Measurements from ENCODE around the gene SLC4A11.
A peak's percentile ranks its signal among the peaks of the same experiment; 100 is the strongest.
"Not testable (repeated sequence)": the region's sequence is repeated elsewhere in the genome, so short reads cannot be mapped to it uniquely, and the experiment has no call there.

The SLC4A11 gene

DNA sequence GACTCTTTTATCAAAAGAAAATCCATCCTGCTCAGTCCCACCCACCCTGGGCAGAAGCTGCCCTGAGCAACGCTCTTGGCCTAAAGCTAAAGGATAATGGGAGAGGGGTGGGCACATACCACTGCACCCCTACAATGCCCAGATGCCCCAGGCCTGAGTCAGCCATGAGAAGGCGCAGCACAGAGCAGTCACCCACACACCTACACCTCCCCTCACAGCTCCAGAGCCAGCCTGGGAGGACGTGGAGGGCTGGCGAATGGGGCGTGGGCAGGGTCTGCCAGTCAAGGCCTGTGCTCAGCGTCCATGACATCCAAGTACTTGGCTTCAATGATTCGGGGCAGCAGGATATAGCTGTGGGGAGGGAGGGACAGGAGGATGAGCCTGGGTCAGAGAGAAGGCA, 11.5 kb downstream of the SLC4A11 start:
- DNase-seq = peak; percentile 12

DNA sequence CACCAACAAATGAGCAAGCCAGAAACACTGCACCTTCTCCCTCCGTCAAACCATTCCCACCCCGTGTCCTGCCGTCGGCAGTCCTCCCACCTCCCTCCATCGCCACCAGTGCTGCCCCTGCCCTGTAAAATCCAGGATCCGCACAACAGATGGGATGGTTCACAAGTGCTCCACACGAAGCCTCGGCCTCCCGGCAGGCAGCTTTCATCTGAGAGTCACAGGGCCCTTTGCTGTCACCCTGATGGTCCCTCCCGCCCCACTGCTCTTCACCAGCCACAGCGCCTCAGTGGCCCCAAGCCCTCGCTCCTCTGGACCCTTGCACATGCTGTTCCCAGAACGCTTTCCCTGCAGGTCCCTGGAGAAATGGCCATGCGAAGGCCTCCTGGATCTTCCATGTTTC, 12.1 kb downstream of the SLC4A11 start:
- DNase-seq = no peak

DNA sequence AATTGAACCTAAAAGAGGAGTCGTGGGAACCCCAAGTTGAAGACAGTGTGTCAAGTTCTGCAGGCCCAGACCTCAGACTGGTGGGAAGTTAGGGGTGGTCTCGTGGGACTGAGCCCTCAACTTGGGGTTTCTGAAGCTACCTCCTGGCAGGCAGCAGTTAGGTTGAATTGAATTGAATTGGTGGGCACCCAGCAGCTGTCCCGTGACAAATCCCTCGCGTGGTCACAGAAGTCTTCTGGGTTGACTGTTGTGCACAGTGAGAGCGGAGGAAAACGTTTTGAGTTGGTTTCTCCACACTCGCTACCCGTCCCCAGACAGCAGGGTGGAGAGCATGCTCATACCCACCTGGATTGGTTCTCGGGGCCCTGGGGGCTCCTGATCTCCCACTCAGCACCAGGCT, 12.9 kb downstream of the SLC4A11 start:
- DNase-seq = no peak

DNA sequence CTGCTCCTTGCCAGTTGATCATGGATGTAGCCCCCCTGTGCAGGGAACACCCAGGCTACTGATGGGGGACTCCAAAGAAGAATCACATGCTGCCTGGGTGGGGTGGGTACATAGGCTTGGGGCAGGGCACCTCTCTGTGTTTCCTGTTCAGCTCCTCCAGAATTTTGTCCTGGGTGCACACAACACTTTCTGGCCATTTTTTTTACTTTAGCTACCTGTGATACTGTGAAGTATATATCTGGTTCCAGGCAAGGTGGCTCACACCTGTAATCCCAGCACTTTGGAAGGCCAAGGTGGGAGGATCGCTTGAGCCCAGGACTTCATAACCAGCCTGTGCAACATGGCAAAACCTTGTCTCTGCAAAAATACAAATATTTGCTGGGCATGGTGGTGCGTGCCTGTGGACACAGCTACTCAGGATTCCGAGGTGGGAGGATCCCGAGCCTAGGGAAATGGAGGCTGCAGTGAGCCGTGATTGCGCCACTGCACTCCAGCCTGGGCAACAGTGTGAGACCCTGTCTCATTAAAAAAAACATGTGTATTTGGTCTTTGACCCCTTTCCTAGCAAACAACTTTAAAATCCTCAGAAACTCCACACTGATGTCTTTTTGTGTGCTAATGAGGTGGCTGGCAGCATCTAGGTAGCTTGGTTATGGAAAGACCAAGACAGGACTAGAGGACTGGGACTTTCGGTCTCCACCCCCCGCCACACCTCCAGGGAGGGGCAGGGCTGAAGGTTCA, 14.1 kb downstream of the SLC4A11 start:
- no peak for DNase-seq

DNA sequence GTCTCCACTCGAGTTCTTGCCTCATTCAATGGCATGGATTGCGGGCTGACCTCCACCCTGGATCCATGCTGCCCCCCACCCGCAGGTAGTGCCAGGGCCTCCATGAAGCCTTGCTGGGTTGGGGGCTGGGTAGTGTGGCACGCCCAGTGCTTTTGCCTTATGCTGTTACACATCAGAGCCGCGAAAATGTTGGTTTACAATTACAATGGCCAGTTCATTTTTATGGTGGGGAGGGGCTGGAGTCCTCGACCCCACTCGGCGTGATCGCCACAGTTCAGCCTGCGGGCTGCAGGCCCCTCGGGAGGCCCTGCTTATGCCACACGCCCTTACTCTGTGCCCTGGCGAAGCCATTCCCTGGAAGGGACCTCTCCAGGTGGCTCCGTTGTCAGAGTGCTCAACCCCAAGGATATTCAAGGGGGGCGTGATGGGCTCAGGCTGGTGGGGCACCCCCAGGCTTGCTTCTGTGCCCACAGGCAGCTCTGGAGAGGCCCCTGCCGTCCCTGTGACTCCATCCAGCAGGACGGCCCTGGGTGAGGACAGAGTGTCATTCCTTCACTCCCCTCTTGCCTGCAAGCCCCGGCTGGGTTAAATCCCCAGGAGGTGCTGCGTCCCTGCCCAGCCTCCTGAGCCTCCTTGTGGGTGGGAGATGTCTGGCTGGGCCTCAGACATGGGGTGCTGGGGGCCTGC, 14.9 kb downstream of the SLC4A11 start:
- no peak for DNase-seq

DNA sequence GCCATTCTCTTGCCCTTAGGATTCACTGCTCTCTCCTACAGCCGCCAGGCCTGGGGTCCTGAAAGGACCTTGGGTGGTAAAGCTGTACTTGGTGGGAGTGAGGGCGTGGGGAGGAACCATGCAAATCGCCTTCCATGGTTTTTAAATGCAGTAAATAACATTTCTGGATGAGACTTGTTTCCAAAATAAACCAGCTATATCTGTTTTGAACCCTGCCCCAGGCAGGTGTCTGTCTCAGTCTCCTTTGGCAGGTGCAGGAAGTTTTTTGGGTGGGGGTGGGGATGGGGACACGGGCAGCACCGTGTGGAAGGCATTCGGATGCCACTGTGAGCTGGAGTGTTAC, 15.4 kb downstream of the SLC4A11 start:
- DNase-seq = no peak

DNA sequence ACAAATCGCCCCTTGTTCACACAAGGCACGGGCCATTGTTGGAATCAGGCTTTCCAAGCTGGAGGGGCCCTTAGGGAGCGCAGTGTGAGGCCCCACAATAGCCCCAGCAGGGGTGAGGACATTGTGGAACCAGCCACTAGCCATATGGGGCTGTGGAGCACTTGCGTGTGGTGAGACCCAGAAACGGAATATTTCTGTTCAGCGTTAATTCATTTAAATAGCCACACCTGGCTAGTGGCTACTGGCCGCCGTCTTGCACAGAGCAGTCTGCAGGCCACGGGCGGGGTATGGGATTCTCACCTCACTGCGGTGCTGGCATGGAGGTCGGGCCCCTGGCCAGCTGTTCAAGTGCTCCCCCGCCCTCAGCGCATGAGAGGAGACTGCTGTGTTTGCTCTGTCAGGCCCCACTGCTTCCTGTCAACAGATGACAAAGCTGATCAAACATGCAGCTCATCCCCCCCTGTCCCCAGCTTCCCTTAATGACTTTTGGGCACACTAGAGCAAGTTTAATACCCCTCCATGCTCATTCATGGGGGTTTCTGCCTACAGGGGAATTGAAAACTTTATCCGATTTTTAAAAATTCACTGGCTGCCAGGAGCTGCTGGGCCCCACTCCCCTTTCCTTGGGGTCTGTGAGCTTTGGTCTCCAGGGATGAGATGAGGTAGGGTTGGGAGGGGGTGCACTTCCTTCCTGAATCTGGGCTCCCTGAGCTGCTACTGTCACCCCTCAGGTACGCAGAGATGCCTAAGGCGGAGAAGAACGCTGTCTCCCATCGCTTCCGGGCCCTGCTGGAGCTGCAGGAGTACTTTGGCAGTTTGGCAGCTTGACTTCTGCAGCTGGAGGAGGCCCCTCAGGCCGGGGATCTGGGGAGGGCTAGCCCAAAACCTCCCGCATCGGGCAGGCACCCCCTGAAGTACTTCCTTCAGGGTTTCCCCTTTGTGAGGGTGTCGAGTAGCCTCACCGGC, 16.1 kb downstream of the SLC4A11 start:
- no peak for DNase-seq

DNA sequence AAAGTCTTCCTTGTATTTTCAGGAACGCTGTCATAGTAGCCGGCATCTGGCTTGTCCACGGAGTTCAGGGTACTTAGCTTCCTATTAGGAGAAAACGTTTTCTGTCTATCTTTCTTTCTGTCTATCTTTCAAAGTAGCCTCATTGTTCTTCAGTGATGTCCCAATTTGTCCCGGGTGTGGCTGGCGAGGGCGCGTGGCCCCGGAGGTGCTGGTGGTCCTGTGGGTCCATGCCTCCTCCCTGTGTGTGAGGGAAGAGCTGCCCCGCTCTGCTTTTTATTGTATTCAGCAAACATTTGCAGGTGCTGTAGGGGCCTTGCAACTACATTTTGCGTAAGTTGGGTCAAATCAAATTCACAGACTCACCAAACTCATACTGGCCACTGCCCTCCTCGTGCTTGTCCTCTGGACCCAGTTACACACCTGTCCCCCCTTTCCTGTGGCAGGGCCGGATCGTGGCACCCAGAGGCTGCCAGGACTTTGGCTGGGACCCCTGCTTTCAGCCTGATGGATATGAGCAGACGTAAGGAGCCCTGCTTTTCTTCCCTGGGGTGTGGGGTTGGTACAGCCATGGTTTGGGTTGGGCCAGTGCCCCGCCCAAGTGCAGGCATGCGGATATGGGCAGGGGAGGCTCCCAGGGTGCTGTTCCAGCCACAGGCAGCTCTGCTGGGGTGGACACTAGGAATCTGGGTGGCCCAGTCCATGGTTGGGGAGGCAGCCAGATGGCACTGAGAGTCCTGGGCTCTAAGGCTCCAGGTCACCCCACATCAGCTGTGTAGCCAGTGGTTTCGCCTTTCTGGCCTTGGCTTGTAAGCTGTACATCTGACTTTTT, 17.4 kb downstream of the SLC4A11 start:
- DNase-seq = no peak

DNA sequence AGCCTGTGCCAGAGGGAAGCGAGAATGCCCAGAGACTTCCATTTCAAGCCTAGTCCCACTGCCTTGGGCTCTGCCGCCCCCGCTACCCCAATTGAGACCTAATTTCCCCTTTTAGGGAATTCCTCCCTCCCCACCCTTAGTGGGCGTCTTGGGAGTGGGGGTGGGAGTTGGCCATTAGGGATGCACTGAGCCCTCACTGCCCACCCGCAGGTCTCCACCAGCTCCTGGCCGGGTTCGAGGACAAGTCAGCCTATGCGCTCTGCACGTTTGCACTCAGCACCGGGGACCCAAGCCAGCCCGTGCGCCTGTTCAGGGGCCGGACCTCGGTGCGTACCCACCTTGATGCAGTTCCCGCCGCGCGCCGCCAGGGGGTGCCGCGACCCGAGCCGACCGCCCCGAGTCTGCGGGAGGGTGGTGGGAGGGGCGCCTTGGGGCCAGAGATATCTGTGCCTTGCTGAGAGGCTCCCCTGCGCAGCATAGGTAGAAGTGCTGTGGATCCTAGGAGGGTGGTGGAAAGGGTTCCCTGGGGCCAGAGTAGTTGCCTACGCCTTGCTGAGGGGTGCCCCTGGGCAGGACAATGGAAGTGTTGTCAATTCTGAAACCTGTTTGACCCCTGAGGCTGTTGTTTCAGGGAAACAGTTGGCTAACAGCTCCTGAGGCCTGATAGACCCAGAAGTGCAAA, 20.5 kb downstream of the SLC4A11 start:
- peak; percentile 53 for DNase-seq

DNA sequence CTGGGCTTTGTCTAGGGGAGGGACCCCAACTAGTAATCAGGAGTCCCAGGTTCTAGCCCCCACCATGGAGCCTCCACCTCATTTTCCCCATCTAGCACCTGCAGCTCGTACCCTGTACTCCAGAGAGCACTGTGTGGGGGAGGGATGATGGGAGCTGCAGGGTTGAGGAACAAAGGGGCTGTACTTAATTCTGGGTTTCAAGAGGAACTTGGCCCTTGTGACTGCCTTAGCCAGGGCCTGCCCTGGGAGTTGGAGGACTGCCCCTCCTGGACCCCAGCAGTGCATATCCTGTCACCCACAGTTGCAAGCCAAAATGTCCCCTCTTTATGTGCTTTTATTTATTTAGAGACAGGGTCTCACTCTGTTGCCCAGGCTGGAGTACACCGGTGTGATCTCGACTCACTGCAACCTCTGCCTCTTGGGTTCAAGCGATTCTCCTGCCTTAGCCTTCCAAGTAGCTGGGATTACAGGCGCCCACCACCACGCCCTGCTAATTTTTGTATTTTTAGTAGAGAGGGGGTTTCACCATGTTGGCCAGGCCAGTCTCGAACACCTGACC, 23.6 kb downstream of the SLC4A11 start:
- not testable (repeated sequence) for DNase-seq

DNA sequence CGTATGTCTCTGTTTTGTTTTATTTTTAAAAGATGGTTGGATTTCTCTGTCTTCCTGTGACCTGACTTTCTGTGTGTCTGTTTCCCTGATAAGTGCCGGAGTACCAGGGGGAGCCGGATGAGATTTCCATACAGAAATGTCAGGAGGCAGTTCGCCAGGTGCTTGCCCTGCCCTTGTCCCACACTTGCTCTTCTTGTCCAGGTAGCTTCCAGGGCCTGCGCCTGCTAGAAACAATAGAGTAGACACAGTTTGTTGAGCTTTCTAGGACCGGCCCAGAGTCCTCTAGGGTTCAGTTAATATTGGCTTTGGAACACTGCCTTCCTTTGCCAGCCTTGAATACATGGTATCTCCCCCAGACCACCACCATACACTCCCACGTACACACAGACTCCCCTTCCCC, 25.8 kb downstream of the SLC4A11 start:
- no peak for DNase-seq

DNA sequence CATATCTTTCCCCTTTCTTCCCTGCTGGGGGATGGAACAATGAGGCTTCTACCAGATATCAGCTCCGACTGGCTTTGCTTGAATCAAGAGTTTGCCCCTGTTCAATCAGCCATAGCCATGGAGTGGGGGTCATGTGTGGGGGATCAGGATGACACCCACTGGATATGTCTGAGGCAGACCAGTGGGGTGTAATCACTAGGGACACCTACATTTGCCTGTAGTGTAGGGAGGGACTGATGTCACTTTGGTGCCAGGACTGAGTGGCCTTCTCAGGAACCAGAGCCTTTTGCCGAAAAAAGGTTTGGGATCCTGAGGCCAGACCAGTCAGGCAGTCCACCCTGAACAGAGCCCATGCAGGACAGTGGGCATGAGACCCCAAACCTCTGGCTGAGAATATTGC, 28.6 kb downstream of the SLC4A11 start:
- no peak for DNase-seq

DNA sequence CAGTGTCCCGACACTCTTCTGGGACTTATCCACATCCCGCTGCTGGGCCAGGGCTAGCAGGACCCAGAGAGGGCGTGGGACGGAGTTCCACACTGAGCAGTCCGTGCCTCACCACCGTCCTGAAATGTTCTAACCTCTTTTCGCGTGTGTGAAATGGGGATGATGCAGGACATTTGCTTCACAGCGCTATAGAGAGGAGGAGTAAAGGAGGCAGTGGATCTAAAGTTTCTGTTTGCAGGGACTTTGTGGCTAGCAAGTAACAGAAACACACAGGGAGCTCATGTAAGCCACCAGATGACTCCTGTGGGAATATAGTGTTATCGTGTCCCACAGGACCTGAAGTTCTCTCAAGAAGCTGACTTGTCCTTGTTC, 29.1 kb downstream of the SLC4A11 start:
- DNase-seq = no peak

DNA sequence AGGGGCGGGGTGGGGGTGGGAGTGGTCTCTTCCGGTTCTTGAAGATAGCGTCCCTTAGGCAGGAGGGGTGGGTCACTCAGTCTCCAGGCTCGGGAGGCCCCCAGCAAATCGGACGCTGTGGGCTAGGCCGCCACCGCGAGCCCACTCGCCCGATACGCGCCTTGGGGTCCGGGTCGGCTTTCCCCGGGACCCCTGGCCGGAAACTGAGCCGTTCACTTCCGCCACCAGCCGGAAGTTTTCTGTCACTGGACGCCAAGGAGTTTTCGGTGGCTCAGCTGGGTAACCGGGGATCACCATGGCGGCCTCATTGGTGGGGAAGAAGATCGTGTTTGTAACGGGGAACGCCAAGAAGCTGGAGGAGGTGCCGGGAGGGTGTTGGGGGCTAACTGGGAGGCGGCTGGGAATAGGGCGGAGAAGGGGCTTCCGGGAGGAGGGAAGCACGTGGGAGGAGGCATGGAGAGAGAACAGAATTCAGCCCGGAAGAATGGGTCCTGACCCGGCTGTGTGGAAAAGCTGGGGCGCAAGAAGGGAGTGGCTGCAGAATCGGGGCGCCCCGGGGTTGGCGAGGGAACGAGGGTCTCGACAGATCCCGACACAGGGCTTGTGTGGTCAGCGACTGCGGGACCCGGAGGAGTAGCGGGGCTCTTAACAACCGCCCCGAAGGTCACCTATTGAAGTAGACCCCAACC, 29.6 kb downstream of the SLC4A11 start, which contains the start of gene ITPA:
Gene ITPA (plus strand): TSS at position 242 of the 689 bp plus-strand sequence. CDS start 54 bp downstream, at position 296.
- peak; percentile 71 for DNase-seq

DNA sequence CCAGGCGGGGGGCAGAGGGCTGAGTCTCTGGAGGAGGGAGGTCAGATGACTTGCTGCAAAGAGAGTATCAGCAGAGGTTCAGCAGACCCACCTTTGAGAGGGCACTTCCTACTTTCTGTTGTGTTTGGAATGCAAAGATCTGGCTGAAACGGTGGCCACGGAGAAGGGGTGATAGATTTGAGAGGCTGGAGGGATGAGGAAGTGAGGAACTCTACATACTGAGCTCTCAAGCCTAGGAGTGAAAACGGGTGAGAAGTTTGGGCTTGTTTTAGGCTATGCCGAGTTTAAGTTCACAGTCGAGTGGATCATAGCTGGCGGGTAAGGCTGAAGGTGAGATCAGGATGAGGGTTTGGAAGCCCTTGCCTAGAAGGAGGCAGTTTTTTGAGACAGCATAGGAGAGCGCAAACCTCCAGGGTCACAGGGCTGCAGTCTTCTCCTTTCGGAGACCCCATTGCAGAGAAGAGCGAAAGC, 30.2 kb downstream of the SLC4A11 start:
- DNase-seq = no peak

DNA sequence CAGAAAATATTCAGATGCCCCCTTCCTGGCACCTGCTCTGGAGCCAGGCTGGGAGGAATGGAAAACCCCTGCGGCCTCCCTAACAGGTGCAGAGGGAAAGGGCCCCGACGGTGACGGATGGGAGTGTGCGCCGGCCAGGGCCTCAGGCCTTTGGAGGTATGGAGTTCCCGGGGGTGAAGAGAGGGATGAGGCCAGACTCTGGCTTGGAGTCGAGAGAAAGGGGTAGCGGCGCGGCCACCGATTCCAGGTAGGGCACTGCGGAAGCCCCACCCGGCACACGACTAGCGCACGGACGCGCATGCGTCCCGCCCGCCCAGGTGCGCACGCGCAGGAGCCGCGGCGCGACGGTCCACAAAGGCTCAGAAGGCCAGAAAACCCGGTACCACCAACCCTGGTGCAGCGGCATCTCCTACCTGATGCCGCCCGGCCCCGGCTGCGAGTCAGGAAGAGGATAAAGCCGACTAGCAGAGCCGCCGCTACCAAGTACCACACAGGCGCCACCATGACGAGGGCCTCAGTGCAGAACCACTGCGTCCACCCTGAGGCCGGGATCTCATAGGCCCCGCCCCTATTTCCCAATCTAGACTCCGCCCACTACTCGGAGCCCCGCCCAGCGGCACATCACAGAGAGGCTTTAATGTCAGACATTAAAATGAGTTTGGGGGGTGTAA, 34.7 kb downstream of the SLC4A11 start, which contains the start of gene DDRGK1:
Gene DDRGK1 (minus strand): TSS at position 559 of the 671 bp plus-strand sequence. CDS start 55 bp downstream, at position 504.
- peak; percentile 90 for DNase-seq

DNA sequence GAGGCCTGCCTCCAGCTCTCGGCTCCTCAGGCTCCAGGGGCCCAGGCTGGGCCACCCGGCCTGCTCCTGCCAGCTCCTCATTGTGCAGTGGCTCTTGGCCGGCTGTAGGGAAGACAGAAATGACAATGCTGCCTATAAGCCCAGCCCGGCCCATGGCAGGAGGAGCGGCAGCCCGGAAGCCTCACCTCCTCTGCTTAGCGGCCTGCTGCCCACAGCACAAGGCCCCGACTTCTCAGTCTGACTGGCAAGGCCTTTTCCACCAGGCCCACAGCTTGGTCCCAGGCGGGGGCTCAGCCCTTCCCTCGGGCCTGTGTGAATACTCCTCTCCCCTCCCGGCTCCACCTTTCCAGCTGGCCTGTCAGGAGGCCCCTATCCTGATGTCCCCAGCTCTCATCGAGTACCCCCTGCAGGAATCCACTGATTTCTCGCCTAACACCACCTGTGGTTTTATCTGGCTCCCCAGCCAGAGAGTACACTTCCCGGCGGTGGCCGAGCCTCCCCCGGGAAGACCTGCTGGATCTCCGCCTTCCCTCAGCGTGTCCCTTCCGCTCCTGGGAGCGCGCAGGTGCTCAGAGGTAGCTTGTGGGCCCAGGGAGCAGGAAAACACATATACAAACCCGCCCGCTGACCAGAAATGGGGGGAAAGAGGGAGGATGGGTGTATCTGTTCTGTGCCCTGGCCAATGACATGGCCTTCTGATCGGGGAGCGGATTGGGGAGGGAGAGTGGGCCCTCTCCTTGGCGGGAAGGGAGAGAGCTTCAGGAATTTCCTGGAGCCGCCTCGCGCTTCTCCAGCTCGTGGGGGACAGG, 35.5 kb downstream of the SLC4A11 start:
- no peak for DNase-seq

DNA sequence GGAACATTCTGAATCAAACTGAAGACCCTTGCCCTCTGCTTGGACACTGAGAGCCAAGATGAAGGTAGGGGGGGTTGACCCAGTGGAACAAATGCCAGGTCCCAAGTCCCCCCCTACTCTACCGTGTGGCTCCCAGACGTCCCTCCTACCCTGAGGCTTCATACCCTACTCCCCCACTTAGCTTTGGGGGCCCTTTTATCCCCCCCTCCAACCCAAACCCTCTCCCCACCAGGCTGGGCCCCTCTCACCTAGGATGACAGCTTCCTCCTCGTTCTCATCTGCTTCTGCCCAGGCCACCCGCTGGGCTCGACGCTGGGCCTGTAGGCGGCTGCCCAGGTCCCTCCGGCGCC, 36.0 kb downstream of the SLC4A11 start:
- no peak for DNase-seq

Data from left hindlimb (tissue), 1 donor.